SK-N-SH (cell line): ENCODE measurements around the gene NKX6-2. TPM values are rescaled to one million over a fixed set of nuclear protein-coding genes. Genes with fewer than 3 reads are reported as not detected.

Source experiments
- CTCF ChIA-PET: fragments of 300-600, 350-600 bp; formaldehyde crosslinking; extraction: SDS; loops from one replicate; lab custom pipeline; 2021; lab: Yijun Ruan, JAX
- POLR2A ChIA-PET: fragments of 350-600 bp; sonication (Branson Sonifier 250); formaldehyde crosslinking; extraction: SDS; loops from one replicate; lab custom pipeline; 2020; ENCODE audit warnings: antibody characterized with exemption, inconsistent platforms; lab: Yijun Ruan, JAX
- DNase-seq: peaks from one replicate; pipeline ENCODE4 v3.0.0; 2012
- H2AFZ ChIP-seq: fragments of 200-600 bp; sonication (generic); 2 replicates; pipeline ENCODE4 v1.8.1; 2016; ENCODE audit warnings: antibody characterized with exemption, mild to moderate bottlenecking, low read depth
- H3F3A ChIP-seq: fragments of 200-600 bp; sonication (generic); replicated peaks from 2 replicates; pipeline ENCODE3; 2016; ENCODE audit warnings: antibody characterized with exemption, mild to moderate bottlenecking; ENCODE audit not compliant: insufficient read depth
- H3K27ac ChIP-seq, 2 experiments: fragments of 200-500 bp in 1 of 2; fragments of 200-600 bp in 1 of 2; sonication (Bioruptor generic) in 1 of 2; sonication (generic), shearing (Covaris generic) in 1 of 2; 2 replicates each; pipeline versions ENCODE4 v1.5.1 to v1.6.1; 2014 to 2016; ENCODE audit warnings: low read depth in 2 of 2, inconsistent platforms in 1 of 2, low read length in 1 of 2, mild to moderate bottlenecking in 1 of 2, mixed read lengths in 1 of 2
- H3K27me3 ChIP-seq: fragments of 200-600 bp; sonication (generic), shearing (Covaris generic); 2 replicates; pipeline ENCODE4 v1.6.1; 2016; ENCODE audit warnings: mixed run types; ENCODE audit not compliant: insufficient read depth
- H3K36me3 ChIP-seq, 2 experiments: fragments of 200-500 bp in 1 of 2; fragments of 200-600 bp in 1 of 2; sonication (Bioruptor generic) in 1 of 2; sonication (generic) in 1 of 2; replicated peaks in 1 of 2; 2 replicates each; pipeline versions ENCODE3 to v1.5.1; 2014 to 2016; ENCODE audit warnings: low read length in 1 of 2, mild to moderate bottlenecking in 1 of 2; ENCODE audit not compliant: insufficient read depth in 2 of 2, control insufficient read depth in 1 of 2
- H3K4me1 ChIP-seq, 2 experiments: fragments of 200-500 bp in 1 of 2; fragments of 200-600 bp in 1 of 2; sonication (Bioruptor generic) in 1 of 2; sonication (generic), shearing (Covaris generic) in 1 of 2; 2 replicates each; pipeline versions ENCODE4 v1.5.1 to v1.6.1; 2014 to 2016; ENCODE audit warnings: low read depth in 1 of 2, low read length in 1 of 2, mixed run types in 1 of 2; ENCODE audit not compliant: insufficient read depth in 2 of 2, control insufficient read depth in 1 of 2
- H3K4me2 ChIP-seq: fragments of 200-600 bp; sonication (generic), shearing (Covaris generic); 2 replicates; pipeline ENCODE4 v1.6.1; 2017; ENCODE audit warnings: mixed run types
- H3K4me3 ChIP-seq, 2 experiments: fragments of 200-500 bp in 1 of 2; fragments of 200-600 bp in 1 of 2; sonication (Bioruptor generic) in 1 of 2; sonication (generic), shearing (Covaris generic) in 1 of 2; 2 replicates each; pipeline versions ENCODE4 v1.5.1 to v1.8.1; 2014 to 2016; ENCODE audit warnings: low read depth in 2 of 2, inconsistent platforms in 1 of 2, low read length in 1 of 2, mild to moderate bottlenecking in 1 of 2, mixed read lengths in 1 of 2, moderate library complexity in 1 of 2
- H3K79me2 ChIP-seq: fragments of 200-600 bp; sonication (generic); 2 replicates; pipeline ENCODE4 v1.8.1; 2017; ENCODE audit warnings: mild to moderate bottlenecking; ENCODE audit not compliant: insufficient read depth
- H3K9ac ChIP-seq: fragments of 200-600 bp; sonication (generic); 2 replicates; pipeline ENCODE4 v1.6.1; 2017; ENCODE audit warnings: mixed run types
- H3K9me2 ChIP-seq: fragments of 200-600 bp; sonication (generic); 2 replicates; pipeline ENCODE4 v1.6.1; 2017; ENCODE audit warnings: mixed run types
- H3K9me3 ChIP-seq: fragments of 200-600 bp; sonication (generic); 2 replicates; pipeline ENCODE4 v1.6.1; 2017; ENCODE audit warnings: mixed run types, mild to moderate bottlenecking, moderate library complexity
- H4K20me1 ChIP-seq: fragments of 200-600 bp; sonication (generic); 2 replicates; pipeline ENCODE4 v1.6.1; 2017; ENCODE audit warnings: mild to moderate bottlenecking, mixed run types; ENCODE audit not compliant: insufficient read depth
- CHD2 ChIP-seq: fragments of 150-350 bp; IDR thresholded peaks from 2 replicates; pipeline ENCODE4 v1.6.1; 2018; ENCODE audit warnings: low read length; ENCODE audit not compliant: partially characterized antibody
- FOSL2 ChIP-seq: IDR thresholded peaks from 2 replicates; pipeline ENCODE4 v1.4.0; 2012; ENCODE audit warnings: low read depth, mild to moderate bottlenecking, moderate library complexity, borderline replicate concordance
- FOXJ3 ChIP-seq: sonication (generic); formaldehyde crosslinking; IDR thresholded peaks from 2 replicates; pipeline ENCODE4 v1.5.1; 2020; ENCODE audit warnings: mild to moderate bottlenecking, missing genetic modification reagents
- FOXM1 ChIP-seq: IDR thresholded peaks from 2 replicates; pipeline ENCODE4 v1.4.0; 2012; ENCODE audit warnings: low read depth, mild to moderate bottlenecking
- GABPA ChIP-seq: IDR thresholded peaks from 2 replicates; pipeline ENCODE4 v1.4.0; 2012; ENCODE audit warnings: low read depth, mild to moderate bottlenecking
- NFIC ChIP-seq: IDR thresholded peaks from 2 replicates; pipeline ENCODE4 v1.4.0; 2012; ENCODE audit warnings: borderline replicate concordance
- NRF1 ChIP-seq: IDR thresholded peaks from 2 replicates; pipeline ENCODE4 v1.6.1; 2012; ENCODE audit warnings: low read depth, mild to moderate bottlenecking, low read length
- RFX5 ChIP-seq: IDR thresholded peaks from 2 replicates; pipeline ENCODE4 v1.6.1; 2012; ENCODE audit warnings: mild to moderate bottlenecking, improper control_type of control experiment, low read length
- SMC3 ChIP-seq: IDR thresholded peaks from 2 replicates; pipeline ENCODE4 v1.6.1; 2012; ENCODE audit warnings: low read depth, low read length, improper control_type of control experiment
- WGBS: methylation state at CpG from one replicate; pipeline ENCODE4 v1.1.6; 2017; ENCODE audit warnings: low lambda C conversion rate; 5-methylcytosine and 5-hydroxymethylcytosine counted together
- polyA plus RNA-seq, 3 experiments: library from polyadenylated mRNA; depleted of rRNA; stranded (reverse); fragments of >200 nt; gene quantifications; 2 replicates each; pipeline ENCODE4 v1.2.3, GENCODE V29; 2012
- TF ChIP-seq, protein P1 (sequence below): fragments of 150-350 bp; IDR thresholded peaks from 2 replicates; pipeline ENCODE4 v1.6.1; 2017; ENCODE audit warnings: antibody characterized with exemption, low read length, low read depth, borderline replicate concordance
- TF ChIP-seq, protein P2 (sequence below): IDR thresholded peaks from 2 replicates; pipeline ENCODE4 v1.6.1; 2012; ENCODE audit warnings: mild to moderate bottlenecking, low read depth, low read length, moderate library complexity
- TF ChIP-seq, protein P3 (sequence below): IDR thresholded peaks from 2 replicates; pipeline ENCODE4 v1.4.0; 2012; ENCODE audit warnings: low read depth

NKX6-2 gene
- polyA plus RNA-seq, 1 of the 3 experiments (the other 2 are of a cell fraction), result not detected

DNA sequence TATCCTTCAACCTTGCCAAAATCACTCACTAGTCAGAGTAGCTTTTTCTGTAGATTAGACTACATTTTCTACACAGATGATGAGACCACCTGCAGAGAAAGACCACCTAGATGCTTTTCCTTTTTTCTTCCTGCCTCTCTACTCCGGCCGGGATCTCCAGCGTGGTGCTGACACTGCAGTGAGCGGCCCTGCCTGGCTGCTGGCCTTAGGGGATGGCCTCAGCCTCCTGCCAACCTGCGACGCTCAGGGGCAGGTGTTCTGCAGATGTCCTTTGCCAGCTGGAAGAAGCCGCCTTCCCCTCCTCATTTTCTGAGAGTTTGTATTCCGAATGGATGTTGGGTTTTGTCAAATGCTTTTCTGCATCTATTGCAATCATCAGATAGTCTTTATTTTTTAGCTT, 43.5 kb upstream of the NKX6-2 start (continued):
- TF ChIP-seq, protein P1, sequence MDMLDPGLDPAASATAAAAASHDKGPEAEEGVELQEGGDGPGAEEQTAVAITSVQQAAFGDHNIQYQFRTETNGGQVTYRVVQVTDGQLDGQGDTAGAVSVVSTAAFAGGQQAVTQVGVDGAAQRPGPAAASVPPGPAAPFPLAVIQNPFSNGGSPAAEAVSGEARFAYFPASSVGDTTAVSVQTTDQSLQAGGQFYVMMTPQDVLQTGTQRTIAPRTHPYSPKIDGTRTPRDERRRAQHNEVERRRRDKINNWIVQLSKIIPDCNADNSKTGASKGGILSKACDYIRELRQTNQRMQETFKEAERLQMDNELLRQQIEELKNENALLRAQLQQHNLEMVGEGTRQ, result no peak
- TF ChIP-seq SMC3 (no peak), FOXM1 (no peak)

DNA sequence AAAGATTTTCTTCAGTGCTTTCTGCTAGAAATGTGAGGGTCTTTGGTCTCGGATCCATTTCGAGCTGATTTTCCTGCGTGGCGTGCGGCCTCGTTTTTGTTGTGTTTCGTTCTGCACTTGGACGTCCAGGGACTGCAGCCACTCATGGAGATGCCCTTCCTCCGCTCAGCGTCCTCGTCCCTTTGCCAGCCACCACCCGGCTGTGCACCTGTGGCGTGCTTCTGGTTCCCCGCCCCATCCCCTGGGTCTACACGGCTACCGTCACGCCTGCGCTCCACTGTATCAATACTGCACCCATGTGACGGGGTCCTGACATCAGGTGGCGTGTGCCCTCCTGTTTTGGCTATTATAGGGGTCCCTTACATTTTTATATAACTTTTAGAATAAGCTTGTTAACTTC, 42.7 kb upstream of the NKX6-2 start:
- H3K9ac ChIP-seq, result no peak overlapping the region
- H2AFZ ChIP-seq, result no peak overlapping the region
- H3K79me2 ChIP-seq, result no peaks in the 10 kb centered on the region
- WGBS, result 63% methylated on average over 20 of the region's 20 CpGs
- no peak overlapping the region for H3K27ac ChIP-seq
- no peaks in the 10 kb centered on the region for H3K36me3 ChIP-seq
- POLR2A ChIA-PET, result no interaction called here
- peaks cover 4% of the 10 kb centered on the region for H3F3A ChIP-seq
- TF ChIP-seq NFIC (no peak), NRF1 (no peak), FOSL2 (no peak), FOXM1 (no peak), CHD2 (no peak), SMC3 (no peak), GABPA (no peak), RFX5 (no peak), FOXJ3 (CRISPR knock-in tag) (no peak)
- TF ChIP-seq, protein P2, sequence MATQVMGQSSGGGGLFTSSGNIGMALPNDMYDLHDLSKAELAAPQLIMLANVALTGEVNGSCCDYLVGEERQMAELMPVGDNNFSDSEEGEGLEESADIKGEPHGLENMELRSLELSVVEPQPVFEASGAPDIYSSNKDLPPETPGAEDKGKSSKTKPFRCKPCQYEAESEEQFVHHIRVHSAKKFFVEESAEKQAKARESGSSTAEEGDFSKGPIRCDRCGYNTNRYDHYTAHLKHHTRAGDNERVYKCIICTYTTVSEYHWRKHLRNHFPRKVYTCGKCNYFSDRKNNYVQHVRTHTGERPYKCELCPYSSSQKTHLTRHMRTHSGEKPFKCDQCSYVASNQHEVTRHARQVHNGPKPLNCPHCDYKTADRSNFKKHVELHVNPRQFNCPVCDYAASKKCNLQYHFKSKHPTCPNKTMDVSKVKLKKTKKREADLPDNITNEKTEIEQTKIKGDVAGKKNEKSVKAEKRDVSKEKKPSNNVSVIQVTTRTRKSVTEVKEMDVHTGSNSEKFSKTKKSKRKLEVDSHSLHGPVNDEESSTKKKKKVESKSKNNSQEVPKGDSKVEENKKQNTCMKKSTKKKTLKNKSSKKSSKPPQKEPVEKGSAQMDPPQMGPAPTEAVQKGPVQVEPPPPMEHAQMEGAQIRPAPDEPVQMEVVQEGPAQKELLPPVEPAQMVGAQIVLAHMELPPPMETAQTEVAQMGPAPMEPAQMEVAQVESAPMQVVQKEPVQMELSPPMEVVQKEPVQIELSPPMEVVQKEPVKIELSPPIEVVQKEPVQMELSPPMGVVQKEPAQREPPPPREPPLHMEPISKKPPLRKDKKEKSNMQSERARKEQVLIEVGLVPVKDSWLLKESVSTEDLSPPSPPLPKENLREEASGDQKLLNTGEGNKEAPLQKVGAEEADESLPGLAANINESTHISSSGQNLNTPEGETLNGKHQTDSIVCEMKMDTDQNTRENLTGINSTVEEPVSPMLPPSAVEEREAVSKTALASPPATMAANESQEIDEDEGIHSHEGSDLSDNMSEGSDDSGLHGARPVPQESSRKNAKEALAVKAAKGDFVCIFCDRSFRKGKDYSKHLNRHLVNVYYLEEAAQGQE, result no peak
- TF ChIP-seq, protein P3, sequence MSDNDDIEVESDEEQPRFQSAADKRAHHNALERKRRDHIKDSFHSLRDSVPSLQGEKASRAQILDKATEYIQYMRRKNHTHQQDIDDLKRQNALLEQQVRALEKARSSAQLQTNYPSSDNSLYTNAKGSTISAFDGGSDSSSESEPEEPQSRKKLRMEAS, result no peak
- no peaks in the 10 kb centered on the region; a peak in 1 of 4 replicates for H3K4me1 ChIP-seq
- no peak overlapping the region for H3K4me2 ChIP-seq
- H3K27me3 ChIP-seq, result no peaks in the 10 kb centered on the region; the same call in 1 of the 2 replicates
- no peaks in the 10 kb centered on the region for H3K9me3 ChIP-seq
- H4K20me1 ChIP-seq, result no peaks in the 10 kb centered on the region
- H3K4me3 ChIP-seq, result no peak overlapping the region
- CTCF ChIA-PET, result interaction anchor here (0.7 to 1.3 kb wide), 5 partner anchors 9 to 370 kb away, joined by 3 to 7 read pairs (median 3); no protein-coding TSS in a partner anchor
- no peaks in the 10 kb centered on the region for H3K9me2 ChIP-seq
- DNase-seq, result no peak
